ENCODE results near the gene GNB1.

The GNB1 gene

DNA sequence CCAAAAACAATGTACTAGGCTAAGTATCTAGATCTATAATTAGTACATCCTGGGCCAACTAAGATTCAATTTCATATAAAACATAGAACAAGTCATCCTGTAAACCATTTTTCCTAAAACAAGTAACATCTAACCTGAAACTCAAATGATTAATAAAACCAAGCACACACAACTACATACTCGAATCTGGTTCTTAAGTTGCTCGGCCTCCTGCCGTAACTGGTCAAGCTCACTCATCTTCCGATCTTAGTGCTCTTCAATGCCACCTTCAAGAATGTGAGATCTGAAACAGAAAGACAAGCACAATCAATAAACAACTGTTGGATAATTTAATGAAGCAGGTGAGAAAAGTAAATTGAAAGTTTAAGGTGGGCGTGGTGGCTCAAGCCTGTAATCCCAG, 65.7 kb downstream of the GNB1 start:
- no peak for DNase-seq

DNA sequence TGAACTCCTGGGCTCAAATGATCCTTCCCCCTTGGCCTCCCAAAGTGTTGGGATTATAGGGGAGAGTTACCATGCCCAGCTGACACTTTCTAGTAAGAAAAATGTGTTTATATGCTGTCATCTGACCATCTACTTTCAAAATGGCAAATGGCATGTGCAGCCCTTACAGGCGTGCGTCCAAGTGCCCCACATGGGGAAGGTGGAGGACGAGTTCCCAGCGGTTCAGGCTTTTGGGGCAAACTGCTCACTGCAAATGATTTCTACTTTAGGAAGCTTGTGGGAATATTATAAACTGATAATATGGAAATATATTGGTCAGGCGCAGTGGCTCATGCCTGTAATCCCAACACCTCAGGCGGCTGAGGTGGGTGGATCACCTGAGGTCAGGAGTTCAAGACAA, 71.1 kb downstream of the GNB1 start:
- no peak for DNase-seq

DNA sequence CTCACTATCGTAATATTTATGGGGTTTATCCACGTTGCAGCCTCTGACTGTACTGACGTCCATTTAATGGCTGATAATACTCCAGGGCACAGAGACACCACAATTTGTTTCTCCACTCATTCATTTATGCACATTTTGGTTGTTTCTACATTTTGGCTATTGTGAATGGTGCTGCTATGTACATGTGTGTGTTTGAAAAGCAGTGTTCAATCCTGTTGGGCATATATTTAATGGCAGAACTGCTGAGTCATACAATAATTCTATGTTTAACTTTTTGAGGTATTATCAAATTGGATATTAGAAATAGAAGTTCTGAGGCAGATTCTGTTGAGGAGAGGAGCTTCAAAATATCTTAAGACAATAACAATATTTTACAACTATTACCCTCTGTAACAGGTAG, 73.7 kb downstream of the GNB1 start:
- no peak for DNase-seq

- DNase-seq = no peak
These were observed 75.1 kb downstream of the GNB1 start for GRCh38 chr1:1815606-1816281.

- no peak for DNase-seq
These were observed 81.4 kb downstream of the GNB1 start for GRCh38 chr1:1809489-1809888.

GRCh38 chr1:1808206-1808605, 82.7 kb downstream of the GNB1 start:
- DNase-seq = no peak

DNA sequence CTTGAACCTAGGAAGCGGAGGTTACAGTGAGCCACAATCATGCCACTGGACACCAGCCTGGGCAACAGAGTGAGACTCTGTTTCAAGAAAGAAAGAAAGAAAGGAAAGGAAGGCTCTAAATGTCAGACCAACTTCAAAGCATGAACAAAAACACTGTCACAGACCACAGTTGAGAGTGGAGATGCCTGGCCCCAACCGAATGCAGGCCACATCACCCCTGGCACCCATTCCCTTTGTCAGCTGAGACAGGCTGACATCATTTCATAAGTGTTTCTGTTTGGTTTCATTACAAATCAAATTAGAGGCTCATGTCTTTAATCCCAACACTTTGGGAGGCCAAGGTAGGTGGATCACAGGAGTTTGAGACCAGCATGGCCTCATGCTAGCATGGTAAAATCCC, 84.0 kb downstream of the GNB1 start:
- DNase-seq = no peak

DNA sequence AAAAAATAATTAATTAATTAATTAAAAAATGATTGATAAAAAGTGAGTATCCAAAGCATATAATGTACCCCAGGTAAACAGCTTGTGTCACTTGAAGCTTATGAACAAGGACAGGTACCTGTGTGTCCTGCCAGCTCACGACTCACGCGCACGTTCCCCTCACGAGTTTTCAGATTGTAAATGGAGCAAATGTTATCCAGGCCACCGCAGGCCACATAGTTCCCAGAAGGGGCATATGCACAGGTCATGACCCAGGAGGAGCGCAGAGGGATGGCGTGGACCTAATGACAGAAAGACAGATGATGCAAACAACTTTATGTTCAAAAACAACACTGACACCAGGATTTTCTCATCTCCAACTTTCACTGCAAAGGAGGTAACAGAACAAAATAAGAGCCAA, 86.6 kb downstream of the GNB1 start:
- DNase-seq = no peak

DNA sequence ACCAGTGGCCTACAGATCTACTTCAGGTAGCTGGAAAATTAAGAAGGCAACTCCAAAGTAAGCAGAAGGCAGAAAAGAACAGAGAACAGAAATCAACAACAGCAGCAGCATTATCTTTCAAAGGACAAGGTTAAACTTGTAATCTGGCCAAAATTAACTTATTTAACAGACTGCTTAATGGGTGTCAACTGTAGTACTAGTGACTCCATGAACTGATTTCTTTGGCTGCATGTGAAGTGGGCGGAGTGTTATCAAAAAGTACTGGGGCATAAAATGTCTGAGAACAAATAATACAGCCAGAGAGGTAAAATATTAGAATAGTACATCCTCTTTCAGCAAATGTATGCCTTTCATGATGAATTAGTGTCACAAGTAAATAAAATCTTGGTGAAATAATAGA, 88.0 kb downstream of the GNB1 start:
- no peak for DNase-seq

- no peak for DNase-seq
These were observed 91.2 kb downstream of the GNB1 start for GRCh38 chr1:1799716-1800115.

DNA sequence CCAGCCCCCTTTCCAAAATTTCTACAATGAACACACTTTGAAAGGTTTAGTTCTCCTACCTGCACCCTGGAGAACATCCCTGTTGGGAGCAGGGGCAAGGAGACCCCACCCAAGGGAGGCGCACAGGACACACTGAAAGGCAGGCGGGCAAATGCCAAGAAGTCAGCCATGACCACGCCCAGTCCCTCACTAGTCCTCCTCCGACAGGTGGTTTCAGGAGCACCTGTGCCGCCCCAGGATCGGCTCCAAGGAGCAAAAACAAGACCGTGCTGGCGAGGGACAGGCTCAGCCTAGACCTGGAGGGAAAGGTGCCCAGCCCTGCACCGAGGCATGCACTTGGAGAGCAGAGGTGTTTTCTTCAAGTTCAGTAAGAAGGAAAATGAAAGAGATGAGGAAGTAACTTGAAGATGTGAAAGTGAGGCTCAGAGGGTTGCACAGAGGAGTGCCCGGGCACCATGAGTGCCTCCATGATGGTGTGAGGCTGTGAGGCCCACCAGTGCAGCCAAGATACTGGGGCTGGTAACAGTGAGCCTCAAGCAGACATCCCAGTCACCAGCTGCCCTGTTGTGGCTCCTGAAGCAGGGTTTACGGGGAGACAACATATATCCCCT, 93.1 kb downstream of the GNB1 start:
- no peak for DNase-seq

GRCh38 chr1:1796466-1796865, 94.4 kb downstream of the GNB1 start:
- DNase-seq = no peak

GRCh38 chr1:1794999-1795398, 95.9 kb downstream of the GNB1 start:
- no peak for DNase-seq

DNA sequence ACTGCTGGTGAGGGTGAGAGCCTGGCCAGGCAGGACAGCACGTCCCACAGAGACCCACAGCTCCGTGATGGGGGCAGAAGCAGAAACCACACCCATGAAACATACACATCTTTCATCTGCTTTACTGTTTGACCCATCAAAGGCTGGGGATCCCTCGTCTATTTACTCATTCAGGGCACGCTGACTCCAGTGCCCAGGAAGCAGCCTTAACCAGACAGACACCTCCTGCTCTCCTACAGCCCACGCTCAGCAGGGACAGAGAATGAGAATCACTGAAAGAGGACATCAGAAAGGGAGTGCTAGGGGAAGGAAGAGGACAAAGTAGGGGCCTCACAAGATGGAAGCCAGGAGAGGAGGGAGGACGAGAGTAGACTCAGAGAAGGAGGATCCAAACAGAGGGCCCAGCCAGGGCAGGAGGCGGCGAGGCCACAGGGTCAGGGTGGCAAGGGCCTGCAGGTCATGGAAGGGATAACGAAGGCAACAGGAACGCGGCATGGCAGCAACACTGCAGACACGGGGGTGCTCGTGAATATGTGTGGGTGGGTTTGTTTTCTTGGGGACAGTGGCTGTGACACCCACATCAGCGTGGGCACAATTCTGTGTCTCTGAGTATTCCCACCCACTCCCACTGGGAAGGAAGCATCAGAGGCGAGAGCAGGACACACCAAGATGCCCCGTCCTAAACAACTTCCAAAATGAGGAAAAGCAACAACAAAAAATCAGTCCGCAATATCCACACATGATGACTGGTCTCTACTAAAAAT, 97.2 kb downstream of the GNB1 start:
- DNase-seq = no peak

- DNase-seq = no peak
These were observed 102.0 kb downstream of the GNB1 start for GRCh38 chr1:1788646-1789431.

DNA sequence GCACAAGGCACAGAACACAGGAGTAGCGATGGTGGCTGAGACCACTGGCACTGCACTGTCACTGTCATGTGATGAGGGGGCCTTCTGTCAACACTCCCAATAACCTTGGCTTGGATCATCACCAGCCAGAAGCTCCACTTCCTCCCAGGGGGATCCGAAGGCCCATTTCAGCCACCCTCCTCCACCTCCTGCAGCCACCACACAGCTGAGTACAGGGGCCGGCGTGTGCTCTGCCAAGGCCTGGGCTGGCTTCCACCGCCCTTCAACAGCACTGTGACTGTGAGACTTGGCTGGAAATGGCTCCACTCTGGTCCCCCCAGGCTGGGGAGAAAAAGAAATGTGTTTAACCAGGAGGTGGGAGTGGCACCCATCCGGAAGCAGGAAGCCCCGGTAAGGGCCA, 102.8 kb downstream of the GNB1 start:
- DNase-seq = no peak

DNA sequence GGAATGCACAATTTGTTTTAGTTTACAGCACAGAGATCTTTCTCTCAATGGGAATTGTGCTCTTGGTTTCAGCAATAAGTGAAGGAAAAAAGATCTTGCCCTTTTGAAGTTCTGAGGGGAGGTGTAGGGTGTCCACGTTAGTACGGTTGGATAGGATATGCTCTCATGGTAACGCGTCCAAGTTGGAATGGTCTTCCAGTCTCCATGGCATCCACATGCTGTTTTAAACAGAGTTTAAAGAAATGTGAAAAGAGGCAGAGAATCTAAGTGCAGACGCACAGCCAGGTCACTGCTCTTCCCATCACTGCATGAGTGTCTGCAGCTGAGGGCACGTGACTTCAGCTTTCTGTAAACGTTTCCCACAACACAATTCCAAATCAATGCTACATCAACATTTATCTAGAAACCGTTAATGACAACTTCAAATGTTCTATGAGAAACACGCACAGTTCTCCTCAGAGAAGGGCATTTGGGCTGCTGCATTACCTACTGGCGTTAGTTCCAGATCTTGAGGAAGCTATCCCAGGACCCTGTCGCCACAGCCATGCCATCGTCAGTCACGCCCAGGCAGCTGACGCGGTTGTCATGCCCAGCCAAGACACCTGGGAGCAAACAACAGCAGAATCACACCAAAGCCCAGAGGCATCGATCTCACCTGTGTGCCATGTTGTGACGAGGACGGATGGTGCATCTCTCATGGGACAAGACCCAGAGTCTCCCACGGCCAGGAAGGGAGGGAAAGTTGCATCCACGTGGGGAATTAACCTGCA, 103.9 kb downstream of the GNB1 start:
- DNase-seq = no peak

DNA sequence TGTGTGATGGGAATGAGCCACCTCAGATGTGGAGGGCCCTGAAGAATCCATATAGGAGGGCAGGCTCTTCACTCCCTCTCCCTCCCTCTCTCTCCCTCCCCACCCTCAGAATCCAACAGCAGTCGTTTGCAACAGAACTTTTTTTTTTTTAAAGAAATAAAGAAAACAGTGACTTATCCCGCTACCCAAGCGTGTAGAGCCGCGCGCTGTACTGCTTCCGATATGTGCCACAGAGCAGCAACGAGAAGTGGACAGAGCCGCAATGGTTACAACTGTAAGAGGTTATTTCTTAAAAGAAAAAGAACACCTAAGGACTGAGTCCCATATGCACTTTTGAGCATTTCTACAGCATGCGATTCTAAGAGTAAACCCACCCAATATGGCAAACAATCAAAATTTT, 105.2 kb downstream of the GNB1 start:
- no peak for DNase-seq

- DNase-seq = no peak
These were observed 106.0 kb downstream of the GNB1 start for GRCh38 chr1:1784933-1785332.

- no peak for DNase-seq
These were observed 107.6 kb downstream of the GNB1 start for GRCh38 chr1:1783320-1783719.

- DNase-seq = peak; percentile 32
These were observed 108.3 kb downstream of the GNB1 start for GRCh38 chr1:1782399-1783221.

DNA sequence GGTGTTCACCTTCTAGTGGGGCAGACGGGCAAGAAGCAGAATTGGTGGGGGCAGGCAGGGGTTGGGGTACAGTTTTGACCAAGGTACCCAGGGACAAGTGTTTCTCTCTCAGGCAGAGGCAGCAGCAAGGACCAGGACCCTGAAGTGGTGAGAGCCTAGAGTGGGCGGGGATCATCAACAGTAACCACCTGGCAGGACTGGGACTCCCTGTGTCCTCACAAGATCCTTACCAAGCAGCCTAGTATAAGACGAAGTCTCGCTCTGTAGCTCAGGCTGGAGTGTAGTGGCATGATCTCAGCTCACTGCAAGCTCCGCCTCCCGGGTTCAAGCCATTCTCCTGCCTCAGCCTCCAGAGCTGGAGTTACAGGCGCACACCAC, 109.4 kb downstream of the GNB1 start:
- no peak for DNase-seq
